SK-N-MC (cell line): ENCODE data around the gene CEP57L1.

Source experiments
- EZH2 ChIP-seq: fragments of 200-600 bp; sonication (generic); IDR thresholded peaks from one replicate; pipeline ENCODE4 v1.6.1; 2017; ENCODE audit warnings: antibody characterized with exemption
- POLR2AphosphoS5 ChIP-seq: IDR thresholded peaks from 2 replicates; pipeline ENCODE4 v1.6.1; 2012; ENCODE audit warnings: mild to moderate bottlenecking, low read depth, low read length, borderline replicate concordance

- TF ChIP-seq EZH2 (no peak), POLR2AphosphoS5 (no peak)
These were observed 24.0 kb upstream of the CEP57L1 start for GRCh38 chr6:109071125-109071917.
